OCI-LY1 (cell line): ENCODE results near the gene SPATA31C1.
"Not testable (repeated sequence)": the region's sequence is repeated elsewhere in the genome, so short reads cannot be mapped to it uniquely, and the experiment has no call there.

Experiments used
- H2AFZ ChIP-seq: fragments of 200-600 bp; sonication (generic), shearing (Covaris generic); 2 replicates; pipeline ENCODE4 v1.6.0; 2014; ENCODE audit warnings: antibody characterized with exemption, mild to moderate bottlenecking, low read length
- H3F3A ChIP-seq: fragments of 200-600 bp; sonication (generic), shearing (Covaris generic); 2 replicates; pipeline ENCODE4 v1.6.0; 2014; ENCODE audit warnings: mild to moderate bottlenecking, antibody characterized with exemption, low read length, moderate library complexity; ENCODE audit not compliant: insufficient read depth
- H3K27ac ChIP-seq: fragments of 200-600 bp; sonication (generic); 2 replicates; pipeline ENCODE4 v1.5.1; 2014; ENCODE audit warnings: low read length, mixed run types, mild to moderate bottlenecking, low read depth; ENCODE audit not compliant: poor library complexity, severe bottlenecking
- H3K27me3 ChIP-seq: fragments of 200-600 bp; sonication (generic); 2 replicates; pipeline ENCODE4 v1.6.0; 2014; ENCODE audit warnings: antibody characterized with exemption, mild to moderate bottlenecking, low read length, moderate library complexity; ENCODE audit not compliant: insufficient read depth
- H3K36me3 ChIP-seq: fragments of 200-600 bp; sonication (generic); 2 replicates; pipeline ENCODE4 v1.6.1; 2014; ENCODE audit warnings: mild to moderate bottlenecking, antibody characterized with exemption, low read length, moderate library complexity, mixed read lengths; ENCODE audit not compliant: insufficient read depth
- H3K4me1 ChIP-seq: fragments of 200-600 bp; sonication (generic); 2 replicates; pipeline ENCODE4 v1.5.1; 2014; ENCODE audit warnings: mild to moderate bottlenecking, low read length, moderate library complexity; ENCODE audit not compliant: insufficient read depth, severe bottlenecking
- H3K4me2 ChIP-seq: fragments of 200-600 bp; sonication (generic), shearing (Covaris generic); 2 replicates; pipeline ENCODE4 v1.6.1; 2014; ENCODE audit warnings: low read length
- H3K4me3 ChIP-seq: fragments of 200-600 bp; sonication (generic); 2 replicates; pipeline ENCODE4 v1.5.1; 2014; ENCODE audit warnings: low read length, low read depth, mild to moderate bottlenecking, mixed read lengths; ENCODE audit not compliant: poor library complexity, severe bottlenecking
- H3K79me2 ChIP-seq: fragments of 200-600 bp; shearing (Covaris generic); 2 replicates; pipeline ENCODE4 v1.6.1; 2016; ENCODE audit warnings: mixed run types, low read length, mixed read lengths; ENCODE audit not compliant: insufficient read depth
- H3K9ac ChIP-seq: fragments of 200-600 bp; sonication (generic), shearing (Covaris generic); 2 replicates; pipeline ENCODE4 v1.6.1; 2014; ENCODE audit warnings: mild to moderate bottlenecking, low read length, mixed read lengths
- H3K9me2 ChIP-seq: fragments of 200-600 bp; sonication (generic), shearing (Covaris generic); 2 replicates; pipeline ENCODE4 v1.6.1; 2014; ENCODE audit warnings: low read depth, mild to moderate bottlenecking, low read length, mixed read lengths
- H3K9me3 ChIP-seq: fragments of 200-600 bp; shearing (Covaris generic); 2 replicates; pipeline ENCODE4 v1.6.1; 2014; ENCODE audit warnings: low read length, mixed read lengths
- H4K20me1 ChIP-seq: fragments of 200-600 bp; sonication (generic), shearing (Covaris generic); 2 replicates; pipeline ENCODE4 v1.6.0; 2016; ENCODE audit warnings: mild to moderate bottlenecking, low read length; ENCODE audit not compliant: insufficient read depth
- EZH2 ChIP-seq: fragments of 200-600 bp; sonication (generic), shearing (Covaris generic); IDR thresholded peaks from 2 replicates; pipeline ENCODE4 v1.8.0; 2017; ENCODE audit warnings: borderline replicate concordance, mixed run types, mild to moderate bottlenecking, antibody characterized with exemption, low read length, moderate library complexity, mixed read lengths
- TF ChIP-seq, protein P1 (sequence below): fragments of 200-600 bp; sonication (generic), shearing (Covaris generic); IDR thresholded peaks from 2 replicates; pipeline ENCODE4 v1.5.1; 2017; ENCODE audit warnings: mild to moderate bottlenecking, antibody characterized with exemption, low read length, moderate library complexity, mixed read lengths

SPATA31C1 gene

GRCh38 chr9:87910821-87911220, 6.9 kb upstream of the SPATA31C1 start:
- no peaks in the 10 kb centered on the region for H3F3A ChIP-seq
- no peaks in the 10 kb centered on the region for H3K4me1 ChIP-seq
- no peaks in the 10 kb centered on the region for H3K36me3 ChIP-seq
- no peak overlapping the region for H3K9ac ChIP-seq
- H3K27me3 ChIP-seq, result no peaks in the 10 kb centered on the region
- H4K20me1 ChIP-seq, result no peaks in the 10 kb centered on the region
- no peaks in the 10 kb centered on the region for H3K9me3 ChIP-seq
- H3K27ac ChIP-seq, result no peak overlapping the region
- H3K79me2 ChIP-seq, result no peaks in the 10 kb centered on the region
- no peak overlapping the region for H3K4me2 ChIP-seq
- no peak for TF ChIP-seq EZH2
- TF ChIP-seq, protein P1, sequence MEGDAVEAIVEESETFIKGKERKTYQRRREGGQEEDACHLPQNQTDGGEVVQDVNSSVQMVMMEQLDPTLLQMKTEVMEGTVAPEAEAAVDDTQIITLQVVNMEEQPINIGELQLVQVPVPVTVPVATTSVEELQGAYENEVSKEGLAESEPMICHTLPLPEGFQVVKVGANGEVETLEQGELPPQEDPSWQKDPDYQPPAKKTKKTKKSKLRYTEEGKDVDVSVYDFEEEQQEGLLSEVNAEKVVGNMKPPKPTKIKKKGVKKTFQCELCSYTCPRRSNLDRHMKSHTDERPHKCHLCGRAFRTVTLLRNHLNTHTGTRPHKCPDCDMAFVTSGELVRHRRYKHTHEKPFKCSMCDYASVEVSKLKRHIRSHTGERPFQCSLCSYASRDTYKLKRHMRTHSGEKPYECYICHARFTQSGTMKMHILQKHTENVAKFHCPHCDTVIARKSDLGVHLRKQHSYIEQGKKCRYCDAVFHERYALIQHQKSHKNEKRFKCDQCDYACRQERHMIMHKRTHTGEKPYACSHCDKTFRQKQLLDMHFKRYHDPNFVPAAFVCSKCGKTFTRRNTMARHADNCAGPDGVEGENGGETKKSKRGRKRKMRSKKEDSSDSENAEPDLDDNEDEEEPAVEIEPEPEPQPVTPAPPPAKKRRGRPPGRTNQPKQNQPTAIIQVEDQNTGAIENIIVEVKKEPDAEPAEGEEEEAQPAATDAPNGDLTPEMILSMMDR, result no peak
- no peak overlapping the region for H2AFZ ChIP-seq
- H3K9me2 ChIP-seq, result no peaks in the 10 kb centered on the region
- no peak overlapping the region for H3K4me3 ChIP-seq

DNA sequence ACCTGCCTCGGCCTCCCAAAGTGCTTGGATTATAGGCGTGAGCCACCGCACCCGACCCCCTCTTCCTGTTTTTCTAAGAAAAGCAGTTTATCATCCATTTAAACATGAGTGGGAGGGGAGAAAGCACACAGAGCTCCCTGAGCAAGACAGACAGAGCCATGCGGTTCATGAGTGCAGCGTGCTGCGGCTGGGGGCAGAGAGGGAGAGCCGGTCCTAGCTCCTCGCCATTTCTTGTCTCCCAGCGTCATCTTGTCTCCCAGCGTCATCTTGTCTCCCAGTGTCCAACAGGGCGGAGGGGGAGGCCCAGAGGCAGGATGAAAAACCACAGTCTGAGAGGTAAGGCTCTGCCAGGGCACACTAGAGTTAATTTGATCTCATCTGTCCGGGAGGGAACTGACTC, 1.3 kb downstream of the SPATA31C1 start:
- H3K9me2 ChIP-seq, H3K4me3 ChIP-seq, H3K36me3 ChIP-seq, H3K79me2 ChIP-seq, H3K4me2 ChIP-seq, H4K20me1 ChIP-seq, H3K9ac ChIP-seq, H3K27ac ChIP-seq, H2AFZ ChIP-seq, H3K4me1 ChIP-seq, H3K9me3 ChIP-seq, H3F3A ChIP-seq, H3K27me3 ChIP-seq: not testable (repeated sequence)

- H3K4me3 ChIP-seq, H3K9ac ChIP-seq, H3F3A ChIP-seq, H3K9me3 ChIP-seq, H3K27me3 ChIP-seq, H3K4me2 ChIP-seq, H2AFZ ChIP-seq, H3K9me2 ChIP-seq, H3K36me3 ChIP-seq, H3K4me1 ChIP-seq, H3K79me2 ChIP-seq, H4K20me1 ChIP-seq, H3K27ac ChIP-seq: not testable (repeated sequence)
These were observed 3.8 kb downstream of the SPATA31C1 start for GRCh38 chr9:87921561-87921960.

DNA sequence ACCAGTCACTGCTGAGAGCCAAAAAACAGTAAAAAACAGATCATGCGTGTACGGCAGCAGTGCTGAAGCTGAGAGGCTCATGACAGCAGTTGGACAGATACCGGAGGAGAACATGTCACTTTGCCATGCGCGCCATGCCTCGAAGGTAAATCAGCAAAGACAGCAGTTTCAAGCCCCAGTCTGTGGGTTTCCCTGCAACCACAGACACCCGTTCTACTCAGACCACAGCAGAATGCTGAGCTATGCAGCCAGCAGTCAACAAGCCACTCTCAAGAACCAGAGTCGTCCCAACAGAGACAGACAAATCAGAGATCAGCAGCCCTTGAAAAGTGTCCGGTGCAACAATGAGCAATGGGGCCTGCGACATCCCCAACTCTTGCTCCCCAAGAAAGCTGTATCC, 5.2 kb downstream of the SPATA31C1 start:
- H3K4me1 ChIP-seq, H4K20me1 ChIP-seq, H3K4me3 ChIP-seq, H3K79me2 ChIP-seq, H3K9me3 ChIP-seq, H3K4me2 ChIP-seq, H3F3A ChIP-seq, H3K9me2 ChIP-seq, H3K27ac ChIP-seq, H3K36me3 ChIP-seq, H3K9ac ChIP-seq, H3K27me3 ChIP-seq, H2AFZ ChIP-seq: not testable (repeated sequence)

DNA sequence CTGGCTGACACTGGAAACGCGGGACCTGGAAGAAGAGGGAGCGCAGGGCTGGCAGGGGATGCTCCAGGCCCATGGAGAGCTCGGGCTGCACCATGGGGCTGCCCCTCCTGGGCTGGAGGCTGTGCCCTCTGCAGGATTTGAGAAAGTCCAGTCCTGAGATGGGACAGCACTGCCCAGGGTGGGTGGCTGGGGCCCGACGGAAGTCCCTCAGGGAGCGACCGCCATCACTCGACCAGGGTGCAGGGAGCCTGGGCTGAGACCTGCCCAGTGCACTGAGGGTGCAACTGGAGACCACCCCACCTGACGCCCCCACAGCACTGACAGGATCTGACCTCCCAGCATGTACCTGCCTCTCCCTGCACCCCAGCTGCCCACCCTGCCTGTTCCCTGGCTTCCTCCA, 7.1 kb downstream of the SPATA31C1 start:
- not testable (repeated sequence) for H3K36me3 ChIP-seq, H2AFZ ChIP-seq, H3K9me3 ChIP-seq, H3K9me2 ChIP-seq, H3K4me2 ChIP-seq, H3K4me1 ChIP-seq, H3K79me2 ChIP-seq, H3K9ac ChIP-seq, H3F3A ChIP-seq, H3K27ac ChIP-seq, H3K4me3 ChIP-seq, H4K20me1 ChIP-seq, H3K27me3 ChIP-seq

DNA sequence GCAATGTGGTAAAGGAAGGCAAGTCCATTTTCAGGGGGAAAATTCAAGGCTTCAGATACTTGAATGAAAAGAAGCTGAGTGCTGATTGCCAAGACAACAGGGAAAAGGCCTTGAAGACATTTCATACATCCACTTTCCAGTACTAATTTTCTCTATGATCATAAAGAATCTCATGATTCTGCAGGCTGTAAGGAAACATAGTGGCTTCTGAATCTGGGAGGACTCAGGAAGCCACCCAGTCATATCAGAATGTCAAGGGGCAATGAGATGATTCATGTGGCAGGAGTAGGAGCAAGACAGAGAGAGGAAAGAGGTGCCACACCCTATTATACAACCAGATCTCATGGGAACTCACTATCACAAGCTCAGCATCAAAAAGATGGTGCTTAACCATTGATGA, 11.4 kb downstream of the SPATA31C1 start:
- not testable (repeated sequence) for H3K9me3 ChIP-seq, H3K9ac ChIP-seq, H3K27me3 ChIP-seq, H3F3A ChIP-seq, H3K27ac ChIP-seq, H3K36me3 ChIP-seq, H3K4me3 ChIP-seq, H3K79me2 ChIP-seq, H3K4me1 ChIP-seq, H4K20me1 ChIP-seq, H3K4me2 ChIP-seq, H2AFZ ChIP-seq, H3K9me2 ChIP-seq

DNA sequence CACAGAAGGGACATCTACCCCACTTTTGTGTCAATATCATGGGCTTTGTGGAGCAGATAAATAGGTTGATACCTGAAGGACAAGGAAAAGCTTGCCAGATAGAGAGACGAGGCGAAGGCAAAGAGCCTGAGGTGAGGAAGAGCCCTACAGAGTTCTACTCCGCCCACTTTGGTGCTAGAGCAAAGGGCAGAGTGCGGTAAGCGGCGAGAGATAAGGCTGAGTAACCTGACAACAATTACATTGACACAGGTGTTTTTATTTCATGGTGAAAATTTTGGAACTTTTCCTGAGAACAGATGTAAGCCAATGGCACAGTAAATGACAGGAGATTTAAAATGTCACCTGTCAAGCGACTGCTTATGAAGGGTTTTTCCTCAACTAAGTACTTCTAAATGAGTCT, 16.7 kb downstream of the SPATA31C1 start:
- H3K9ac ChIP-seq, H3K27me3 ChIP-seq, H3K36me3 ChIP-seq, H3K9me2 ChIP-seq, H3K4me1 ChIP-seq, H3K4me3 ChIP-seq, H3K9me3 ChIP-seq, H3K27ac ChIP-seq, H3K79me2 ChIP-seq, H3K4me2 ChIP-seq, H3F3A ChIP-seq, H2AFZ ChIP-seq, H4K20me1 ChIP-seq: not testable (repeated sequence)
